GOT3 (cell line): ENCODE results near the gene INPP4B.
"Not testable (repeated sequence)": the region's sequence is repeated elsewhere in the genome, so short reads cannot be mapped to it uniquely, and the experiment has no call there.

Experiments used
- DNase-seq: peaks from one replicate; lab custom pipeline; 2025; ENCODE audit warnings: mixed read lengths; lab: John Stamatoyannopoulos, UW

The INPP4B gene

GRCh38 chr4:142085513-142086292 lies 760.4 kb downstream of the INPP4B start:
- no peak for DNase-seq

DNA sequence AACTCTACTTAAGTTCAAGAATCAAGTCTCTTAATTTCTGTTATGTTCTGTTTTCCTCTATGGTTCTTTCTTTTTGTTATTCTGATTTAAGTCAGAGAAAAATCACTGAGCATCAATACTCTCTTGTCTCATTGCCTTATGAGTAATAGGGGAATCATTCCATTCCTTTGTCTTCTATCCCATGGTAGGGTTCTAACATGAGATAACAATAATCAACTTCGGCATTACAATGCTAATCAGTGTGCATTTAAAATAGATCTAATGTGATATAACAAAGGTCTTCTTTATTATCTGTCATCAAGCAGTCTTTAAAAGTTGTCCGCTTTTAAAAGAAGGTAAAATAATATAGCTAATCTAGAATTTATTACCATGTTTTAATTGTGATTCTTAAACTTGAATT lies 762.8 kb downstream of the INPP4B start:
- DNase-seq = no peak

DNA sequence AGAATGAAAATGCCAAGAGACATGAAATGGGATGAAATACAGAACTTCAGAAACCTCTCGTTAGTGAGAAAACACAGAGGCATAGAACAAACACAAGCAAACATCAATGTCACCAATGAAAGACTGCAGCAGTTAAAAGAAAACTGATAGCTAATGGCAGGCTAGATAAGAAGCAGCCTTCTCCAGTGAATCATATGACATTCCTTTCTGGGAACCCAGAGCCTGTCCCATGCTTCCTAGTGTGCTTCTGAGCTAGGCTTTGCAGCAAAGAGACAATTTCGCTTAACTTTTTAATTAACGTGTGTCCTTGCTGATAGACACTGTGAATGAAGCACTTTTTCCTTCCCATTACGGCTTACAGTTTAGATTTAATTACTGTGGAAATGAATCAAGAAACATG lies 765.1 kb downstream of the INPP4B start:
- DNase-seq = no peak

DNA sequence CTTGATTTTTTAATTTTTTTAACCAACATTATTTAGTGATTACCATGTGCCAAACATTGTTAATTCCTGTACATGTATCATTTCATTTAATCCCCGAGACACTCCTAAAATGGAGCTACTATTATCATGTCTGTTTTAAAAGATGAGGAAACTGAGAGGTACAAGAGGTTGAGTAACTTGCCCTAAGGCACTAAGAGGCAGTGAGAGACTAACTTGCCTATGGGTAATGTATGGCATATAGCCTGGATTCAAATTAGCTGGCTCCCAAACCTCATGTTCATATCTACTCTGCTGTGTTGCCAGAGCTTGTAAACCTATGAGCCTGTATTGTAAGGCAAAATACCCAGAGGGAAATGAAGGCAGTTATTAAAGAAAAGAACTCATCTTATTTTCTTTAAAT lies 766.1 kb downstream of the INPP4B start:
- no peak for DNase-seq

GRCh38 chr4:142077048-142077447 lies 769.1 kb downstream of the INPP4B start:
- no peak for DNase-seq

DNA sequence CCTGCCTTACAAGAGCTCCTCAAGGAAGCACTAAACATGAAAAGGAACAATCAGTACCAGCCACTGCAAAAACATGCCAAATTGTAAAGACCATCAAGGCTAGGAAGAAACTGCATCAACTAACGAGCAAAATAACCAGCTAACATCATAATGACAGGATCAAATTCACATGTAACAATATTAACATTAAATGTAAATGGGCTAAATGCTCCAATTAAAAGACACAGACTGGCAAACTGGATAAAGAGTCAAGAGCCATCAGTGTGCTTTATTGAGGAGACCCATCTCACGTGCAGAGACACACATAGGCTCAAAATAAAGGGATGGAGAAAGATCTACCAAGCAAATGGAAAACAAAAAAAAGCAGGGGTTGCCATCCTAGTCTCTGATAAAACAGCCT lies 777.8 kb downstream of the INPP4B start:
- DNase-seq = not testable (repeated sequence)

GRCh38 chr4:142066562-142066961 lies 779.5 kb downstream of the INPP4B start:
- not testable (repeated sequence) for DNase-seq

GRCh38 chr4:142065086-142065647 lies 780.9 kb downstream of the INPP4B start:
- DNase-seq = no peak

- DNase-seq = no peak
Measured at GRCh38 chr4:142064181-142064580, 781.9 kb downstream of the INPP4B start.

GRCh38 chr4:142045996-142046395 lies 800.1 kb downstream of the INPP4B start:
- no peak for DNase-seq

DNA sequence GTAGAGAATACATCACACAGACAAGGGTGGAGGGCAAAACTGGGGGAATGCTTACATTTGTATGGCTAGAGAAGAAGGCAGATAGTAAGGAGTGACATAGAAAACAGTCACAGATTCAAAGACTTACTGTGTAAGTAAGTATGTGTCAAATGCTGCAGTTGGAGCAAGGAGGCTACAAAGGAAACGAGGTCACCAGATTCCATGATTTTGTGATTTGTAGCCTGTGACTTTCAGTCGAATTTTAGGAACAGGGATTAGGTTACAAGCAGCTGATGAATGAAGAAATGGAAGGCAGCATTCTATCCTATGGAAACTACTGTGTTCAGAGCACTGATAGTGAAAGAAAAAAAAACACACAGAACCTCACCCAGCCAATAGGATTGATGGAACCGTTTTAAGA lies 801.8 kb downstream of the INPP4B start:
- DNase-seq = no peak

GRCh38 chr4:142043509-142043908 lies 802.6 kb downstream of the INPP4B start:
- DNase-seq = no peak

DNA sequence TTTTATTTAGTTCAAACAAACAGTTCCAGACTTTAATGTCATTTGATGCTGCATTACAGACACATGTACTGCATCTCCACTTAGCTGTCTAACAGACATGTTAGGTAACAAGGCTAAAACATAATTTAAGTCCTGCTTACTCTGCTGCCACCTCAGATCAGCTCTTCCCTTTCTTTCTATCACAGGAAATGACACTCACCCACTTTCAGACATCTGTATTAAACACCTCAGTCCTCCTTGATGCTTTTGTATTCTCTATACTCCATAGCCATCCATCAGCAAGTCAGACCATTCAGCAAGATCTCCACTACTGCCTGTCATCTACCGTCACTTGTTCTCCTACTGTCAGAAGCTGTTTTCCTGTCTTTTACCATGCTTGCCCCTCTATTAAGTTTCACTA lies 804.3 kb downstream of the INPP4B start:
- no peak for DNase-seq

DNA sequence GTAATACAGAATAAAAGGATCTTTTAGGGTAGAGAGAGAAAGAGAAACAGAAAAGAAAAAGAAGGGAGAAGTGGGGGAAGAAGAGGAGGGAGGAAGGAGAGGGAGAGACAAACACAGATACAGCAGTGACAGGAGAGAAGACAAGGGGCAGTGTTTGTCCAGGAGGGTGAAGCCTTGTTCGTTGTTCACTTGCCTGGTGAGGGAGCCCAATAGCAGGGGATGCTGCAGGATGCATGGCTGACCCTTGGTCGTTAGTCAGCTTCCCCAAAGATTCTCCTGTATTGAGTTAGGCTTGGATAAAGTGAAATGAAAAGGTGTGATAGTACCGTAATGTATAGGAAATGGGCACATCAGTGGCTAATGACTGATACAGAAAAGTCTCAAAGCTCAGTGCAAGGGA lies 806.1 kb downstream of the INPP4B start:
- no peak for DNase-seq

DNA sequence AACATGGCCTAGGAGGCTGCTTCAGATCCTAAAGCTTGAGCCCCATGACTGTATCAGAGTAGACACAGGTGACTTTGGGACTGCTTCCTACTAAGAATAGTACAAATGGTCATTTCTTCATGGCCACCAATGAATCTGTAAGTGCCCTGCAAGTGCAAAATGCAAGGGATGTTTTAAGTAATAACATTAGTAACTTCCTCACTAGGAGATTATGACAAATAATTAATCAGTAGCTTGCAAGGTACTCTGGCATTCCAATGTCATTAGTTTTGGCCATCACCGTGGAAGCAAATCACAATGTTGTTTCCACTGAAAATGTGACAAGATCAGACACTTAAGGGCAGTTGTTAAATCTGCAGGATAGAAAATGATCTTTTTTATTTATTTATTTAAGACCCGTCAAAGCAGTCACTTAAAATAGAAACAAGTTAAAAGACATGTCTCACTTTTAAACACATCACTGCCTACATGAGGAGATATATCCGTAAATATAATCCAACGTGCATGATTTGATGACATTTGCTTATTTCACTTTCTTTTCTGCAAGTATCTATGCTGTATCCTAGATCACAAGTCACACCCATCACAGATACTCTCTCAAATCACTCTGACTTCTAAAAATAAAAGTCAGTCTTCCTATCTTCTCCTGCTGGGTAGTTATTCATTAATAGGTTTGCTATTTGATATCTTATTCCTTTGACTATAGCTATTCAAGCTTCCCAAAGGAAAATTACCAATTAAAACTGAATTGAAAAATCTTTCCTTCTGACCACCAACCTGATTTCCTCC lies 809.1 kb downstream of the INPP4B start:
- no peak for DNase-seq

DNA sequence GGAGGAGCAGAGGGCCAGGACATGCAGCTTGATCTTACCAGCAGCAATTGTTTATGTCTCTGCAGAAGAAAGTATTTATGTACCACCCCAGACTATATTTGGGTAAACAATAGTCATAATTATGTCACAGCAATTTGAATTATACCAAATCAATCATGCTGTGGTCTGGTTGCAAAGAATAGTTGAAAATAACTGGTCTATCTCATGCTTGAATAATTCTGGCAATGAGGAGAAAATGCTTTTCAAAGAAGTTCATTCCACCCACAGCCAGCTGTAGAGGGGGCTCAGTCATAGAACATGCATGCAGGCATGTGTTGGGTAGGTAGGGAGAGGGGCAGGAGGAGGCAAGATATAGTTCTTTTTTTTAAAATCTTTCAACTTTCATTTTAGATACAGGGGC lies 810.5 kb downstream of the INPP4B start:
- DNase-seq = no peak

- no peak for DNase-seq
Measured at GRCh38 chr4:142034101-142034500, 812.0 kb downstream of the INPP4B start.

DNA sequence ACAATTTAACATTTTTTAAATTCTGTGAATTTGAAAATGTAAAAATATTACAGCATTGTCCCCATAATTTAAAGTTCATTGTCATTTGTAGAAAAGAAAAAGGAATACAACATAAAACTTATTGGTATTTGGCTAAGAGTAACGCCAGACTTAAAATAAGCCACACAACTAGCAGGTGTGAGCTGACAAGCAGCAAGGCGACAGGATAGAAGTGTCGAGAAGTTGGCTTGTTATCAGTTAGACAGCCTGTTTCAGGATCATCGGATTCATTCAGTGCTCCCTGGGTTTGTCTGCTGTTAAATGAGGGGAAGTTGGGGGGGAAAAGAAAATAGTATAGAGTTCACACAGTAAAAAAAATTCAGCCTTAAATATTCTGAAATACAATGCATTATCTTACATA lies 816.1 kb downstream of the INPP4B start:
- no peak for DNase-seq

GRCh38 chr4:142021761-142022160 lies 824.3 kb downstream of the INPP4B start:
- no peak for DNase-seq

DNA sequence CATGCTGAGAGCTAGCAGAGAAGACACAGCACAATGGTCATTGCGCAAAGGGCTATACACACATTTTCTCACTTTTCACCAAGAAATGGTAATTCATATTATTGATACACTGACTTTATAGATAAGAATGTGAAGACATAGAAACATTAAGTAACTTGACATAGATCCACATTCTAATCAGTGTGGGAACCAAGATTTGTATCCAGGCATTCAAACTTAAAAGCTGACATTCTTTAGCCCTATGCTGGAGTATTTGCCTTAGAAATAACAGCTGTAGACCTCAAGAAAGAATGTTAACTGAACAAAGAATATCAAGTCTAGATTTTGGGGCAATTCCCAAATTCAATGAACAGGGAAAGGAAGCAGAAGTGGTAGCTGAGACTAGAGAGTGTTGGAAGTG lies 824.9 kb downstream of the INPP4B start:
- no peak for DNase-seq

- DNase-seq = no peak
Measured at GRCh38 chr4:142016031-142016430, 830.1 kb downstream of the INPP4B start.

DNA sequence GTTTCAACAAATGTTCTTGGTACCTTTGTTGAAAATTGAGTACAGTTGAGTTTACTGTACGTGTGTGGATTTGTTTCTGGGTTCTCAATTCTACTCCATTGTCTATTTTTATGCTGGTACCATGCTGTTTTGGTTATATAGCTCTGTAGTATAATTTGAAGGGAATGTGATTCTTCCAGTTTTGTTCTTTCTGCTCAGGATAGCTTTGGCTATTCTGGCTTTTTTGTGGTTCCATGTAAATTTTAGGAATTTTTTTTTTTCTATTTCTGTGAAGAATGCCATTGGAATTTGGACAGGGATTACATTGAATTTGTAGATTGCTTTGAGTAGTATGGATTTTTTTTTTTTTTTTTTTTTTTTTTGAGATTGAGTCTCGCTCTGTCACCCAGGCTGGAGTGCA lies 836.4 kb downstream of the INPP4B start:
- no peak for DNase-seq

DNA sequence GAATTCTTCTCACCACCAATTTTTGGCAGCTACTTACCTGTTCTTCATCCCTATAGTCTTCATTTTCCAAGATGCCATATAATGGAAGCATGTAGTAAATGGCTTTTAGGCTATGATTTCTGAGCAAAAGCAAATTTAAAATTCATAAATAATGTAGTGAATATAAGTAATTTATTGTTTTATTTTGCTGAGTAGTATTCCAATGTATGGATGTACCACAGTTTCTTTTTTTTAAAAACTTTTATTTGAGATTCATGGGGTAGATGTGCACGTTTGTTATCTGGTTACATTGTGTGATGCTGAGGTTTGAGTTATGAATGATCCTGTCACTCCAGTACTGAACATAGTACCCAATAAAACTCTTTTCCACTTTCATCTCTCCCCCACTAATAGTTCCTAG lies 840.6 kb downstream of the INPP4B start:
- DNase-seq = no peak
